ENCODE results near the gene WDR11. TPM values are rescaled to one million over a fixed set of nuclear protein-coding genes. Genes with fewer than 3 reads are reported as not detected.

The WDR11 gene
- 62.8 TPM for total RNA-seq

- FAIRE-seq = no peak
Measured at GRCh38 chr10:120850911-120851865, at the start of gene WDR11. TSS of gene WDR11 (plus strand) at chr10:120851362. CDS start at chr10:120851421, 59 bp downstream.

GRCh38 chr10:120802935-120803334 lies 48.2 kb upstream of the WDR11 start:
- FAIRE-seq (no peak), DNase-seq (ENCODE audit: low spot score in 2 of 2) (no peak)

More at GRCh38 chr10:120850911-120851865, at the start of gene WDR11:
- peak; percentile 46 to 71 for DNase-seq (ENCODE audit: low spot score in 2 of 2)

GRCh38 chr10:120803972-120804371 lies 47.2 kb upstream of the WDR11 start:
- FAIRE-seq = no peak

GRCh38 chr10:120805014-120805812 lies 45.9 kb upstream of the WDR11 start:
- DNase-seq (ENCODE audit: low spot score in 2 of 2) = no peak
- FAIRE-seq = no peak

More at GRCh38 chr10:120803972-120804371, 47.2 kb upstream of the WDR11 start:
- no peak for DNase-seq (ENCODE audit: low spot score in 2 of 2)

- FAIRE-seq = no peak
- DNase-seq (ENCODE audit: low spot score in 2 of 2) = no peak
Measured at GRCh38 chr10:120806081-120806480, 45.1 kb upstream of the WDR11 start.

- DNase-seq (ENCODE audit: low spot score in 2 of 2) (no peak), FAIRE-seq (no peak)
Measured at GRCh38 chr10:120810298-120810697, 40.9 kb upstream of the WDR11 start.

GRCh38 chr10:120813085-120813484 lies 38.1 kb upstream of the WDR11 start:
- FAIRE-seq (no peak), DNase-seq (ENCODE audit: low spot score in 2 of 2) (no peak)

- no peak for DNase-seq (ENCODE audit: low spot score in 2 of 2)
- no peak for FAIRE-seq
Measured at GRCh38 chr10:120818301-120818700, 32.9 kb upstream of the WDR11 start.

GRCh38 chr10:120819366-120819765 lies 31.8 kb upstream of the WDR11 start:
- no peak for DNase-seq (ENCODE audit: low spot score in 2 of 2)
- FAIRE-seq = no peak

- DNase-seq (ENCODE audit: low spot score in 2 of 2) (no peak), FAIRE-seq (no peak)
Measured at GRCh38 chr10:120823266-120823665, 27.9 kb upstream of the WDR11 start.

- DNase-seq (ENCODE audit: low spot score in 2 of 2) (peak in 1 of 2 donors; percentile 12), FAIRE-seq (no peak)
Measured at GRCh38 chr10:120824881-120825309, 26.3 kb upstream of the WDR11 start.

- DNase-seq (ENCODE audit: low spot score in 2 of 2) = no peak
Measured at GRCh38 chr10:120825878-120826769, 25.0 kb upstream of the WDR11 start.

GRCh38 chr10:120827251-120827875 lies 23.8 kb upstream of the WDR11 start:
- FAIRE-seq (no peak), DNase-seq (ENCODE audit: low spot score in 2 of 2) (no peak)

More at GRCh38 chr10:120825878-120826769, 25.0 kb upstream of the WDR11 start:
- FAIRE-seq = no peak

GRCh38 chr10:120828763-120829319 lies 22.3 kb upstream of the WDR11 start:
- DNase-seq (ENCODE audit: low spot score in 2 of 2) (no peak), FAIRE-seq (no peak)

GRCh38 chr10:120832106-120832505 lies 19.1 kb upstream of the WDR11 start:
- FAIRE-seq (no peak), DNase-seq (ENCODE audit: low spot score in 2 of 2) (no peak)

- FAIRE-seq = no peak
Measured at GRCh38 chr10:120833222-120833928, 17.8 kb upstream of the WDR11 start.

GRCh38 chr10:120835603-120836002 lies 15.6 kb upstream of the WDR11 start:
- DNase-seq (ENCODE audit: low spot score in 2 of 2) (no peak), FAIRE-seq (no peak)

More at GRCh38 chr10:120833222-120833928, 17.8 kb upstream of the WDR11 start:
- DNase-seq (ENCODE audit: low spot score in 2 of 2) = no peak

- DNase-seq (ENCODE audit: low spot score in 2 of 2) = no peak
- no peak for FAIRE-seq
Measured at GRCh38 chr10:120838941-120839340, 12.2 kb upstream of the WDR11 start.

Data from frontal cortex (tissue), 4 donors.